Measurements from ENCODE around the gene NRG4.
A peak's percentile ranks its signal among the peaks of the same experiment; 100 is the strongest.
"Not testable (repeated sequence)": the region's sequence is repeated elsewhere in the genome, so short reads cannot be mapped to it uniquely, and the experiment has no call there.

Gene NRG4

DNA sequence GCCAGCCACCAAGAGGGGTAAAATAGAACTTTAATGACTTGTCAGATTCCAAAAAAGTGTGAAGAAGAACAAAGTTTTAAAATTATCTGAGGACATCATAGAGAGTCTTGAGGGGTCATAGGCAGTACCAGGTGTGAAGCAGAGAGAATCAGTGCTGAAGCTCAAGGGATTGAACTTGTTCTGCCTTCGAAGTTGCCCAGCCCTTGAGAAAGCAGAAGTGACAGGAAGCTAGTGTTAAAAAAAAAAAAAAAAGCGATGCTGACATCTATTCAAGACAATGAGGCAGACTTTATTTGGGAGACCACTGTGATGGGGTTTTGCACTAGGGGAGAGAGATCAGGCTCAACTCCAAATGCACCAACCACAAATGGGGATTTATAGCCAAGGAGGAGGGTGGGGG, 86.8 kb downstream of the NRG4 start:
- DNase-seq = no peak

DNA sequence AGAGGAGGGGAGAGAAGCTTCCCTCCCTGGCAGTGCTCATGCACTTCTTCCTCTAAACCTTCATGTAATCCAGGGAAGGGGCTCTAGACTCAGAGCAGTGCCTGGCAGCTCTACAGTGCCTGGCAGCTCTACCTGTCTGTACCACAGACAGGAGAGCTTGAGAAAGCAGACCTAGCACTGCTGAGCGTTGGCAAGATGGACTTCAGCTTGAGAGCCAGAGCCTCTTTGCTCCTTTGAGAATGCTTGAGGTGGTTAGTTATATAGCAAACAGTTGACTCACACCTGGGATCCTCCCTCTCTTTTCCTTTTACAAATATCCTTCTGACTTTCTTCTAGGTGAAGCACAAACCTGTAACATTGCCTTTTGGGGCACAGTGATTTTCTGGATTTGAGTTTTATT, 87.6 kb downstream of the NRG4 start:
- no peak for DNase-seq

- no peak for DNase-seq
These were observed 88.5 kb downstream of the NRG4 start for GRCh38 chr15:75923756-75924155.

- DNase-seq = no peak
These were observed 90.2 kb downstream of the NRG4 start for GRCh38 chr15:75921732-75922703.

DNA sequence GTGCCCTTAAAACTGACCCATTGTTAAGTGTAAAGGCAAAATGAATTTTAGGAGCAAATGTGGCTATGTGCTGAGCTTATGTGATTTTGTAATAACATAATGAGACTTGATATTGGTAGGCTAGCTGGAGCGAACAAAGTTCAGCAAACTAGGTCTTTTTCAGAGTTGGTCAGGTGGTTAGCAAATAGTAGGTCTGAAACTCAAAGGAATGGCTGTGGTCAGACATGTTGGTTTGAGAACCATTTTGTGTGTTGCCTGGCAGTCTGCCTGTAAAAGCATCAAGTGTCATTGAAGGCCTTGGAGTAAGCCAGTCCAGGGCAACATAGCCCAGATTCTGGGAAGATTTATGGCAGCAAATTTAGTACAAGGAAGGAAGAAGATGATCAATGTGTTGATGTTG, 92.1 kb downstream of the NRG4 start:
- no peak for DNase-seq

DNA sequence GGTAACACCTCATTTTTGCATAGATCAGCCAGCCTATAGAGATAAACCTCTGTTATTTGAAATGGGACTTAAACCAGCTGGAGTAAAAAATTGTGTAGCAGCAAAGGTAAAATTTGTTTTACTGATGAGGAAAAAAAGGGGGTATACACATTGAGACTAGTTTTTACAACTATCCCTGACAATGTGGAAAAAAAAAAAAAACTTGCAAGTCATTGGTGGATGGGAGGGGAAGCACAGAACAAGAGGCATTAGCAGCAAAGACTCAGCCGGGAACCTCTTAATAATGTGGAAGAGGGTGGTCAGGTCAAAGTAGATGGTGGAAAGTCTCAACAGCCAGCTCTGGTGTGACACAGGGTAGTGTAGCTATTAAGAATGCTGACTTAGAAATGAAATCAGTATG, 94.1 kb downstream of the NRG4 start:
- DNase-seq = no peak

DNA sequence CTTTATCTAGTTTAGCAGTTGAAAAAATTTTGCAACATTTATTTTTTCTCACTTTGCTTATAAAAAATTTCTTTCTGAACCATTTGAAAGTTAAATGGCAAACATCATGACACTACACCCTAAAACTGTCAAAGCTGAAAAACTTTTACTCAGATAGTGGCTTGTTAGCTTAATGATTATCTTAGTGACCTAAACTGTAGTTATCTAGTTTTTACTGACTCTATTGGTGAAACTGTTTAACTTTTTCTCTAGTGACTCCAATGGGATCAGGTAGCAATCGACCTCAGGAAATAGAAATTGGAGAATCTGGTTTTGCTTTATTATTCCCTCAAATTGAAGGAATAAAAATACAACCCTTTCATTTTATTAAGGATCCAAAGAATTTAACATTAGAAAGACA, 95.2 kb downstream of the NRG4 start:
- no peak for DNase-seq

DNA sequence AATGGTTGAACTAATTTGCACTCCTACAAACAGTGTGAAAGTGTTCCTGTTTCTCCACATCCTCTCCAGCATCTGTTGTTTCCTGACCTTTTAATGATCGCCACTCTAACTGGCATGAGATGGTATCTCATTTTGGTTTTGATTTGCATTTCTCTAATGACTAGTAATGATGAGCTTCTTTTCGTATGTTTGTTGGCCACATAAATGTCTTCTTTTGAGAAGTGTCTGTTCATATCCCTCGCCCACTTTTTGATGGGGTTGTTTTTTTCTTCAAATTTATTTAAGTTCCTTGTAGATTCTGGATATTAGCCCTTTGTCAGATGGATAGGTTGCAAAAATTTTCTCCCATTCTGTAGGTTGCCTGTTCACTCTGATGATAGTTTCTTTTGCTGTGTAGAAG, 101.9 kb downstream of the NRG4 start:
- not testable (repeated sequence) for DNase-seq

DNA sequence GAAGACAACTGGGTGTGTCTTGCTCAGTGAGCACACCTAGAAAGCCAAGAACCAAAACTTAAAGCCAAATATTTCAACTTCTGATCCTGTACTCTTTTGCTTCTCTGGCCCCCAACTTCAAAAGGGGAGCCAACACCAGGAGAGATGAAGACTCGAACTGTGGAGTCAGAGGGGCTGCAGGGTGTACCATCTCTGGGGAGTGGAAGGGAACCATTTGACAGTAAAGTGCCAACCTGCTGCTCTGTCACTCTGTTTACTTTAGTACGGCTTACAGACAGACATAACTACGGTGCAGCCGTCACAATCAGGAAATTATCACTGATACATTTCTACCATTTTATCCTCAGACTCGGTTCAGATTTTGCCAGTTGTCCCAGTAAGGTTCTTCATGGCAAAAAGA, 107.0 kb downstream of the NRG4 start:
- no peak for DNase-seq

DNA sequence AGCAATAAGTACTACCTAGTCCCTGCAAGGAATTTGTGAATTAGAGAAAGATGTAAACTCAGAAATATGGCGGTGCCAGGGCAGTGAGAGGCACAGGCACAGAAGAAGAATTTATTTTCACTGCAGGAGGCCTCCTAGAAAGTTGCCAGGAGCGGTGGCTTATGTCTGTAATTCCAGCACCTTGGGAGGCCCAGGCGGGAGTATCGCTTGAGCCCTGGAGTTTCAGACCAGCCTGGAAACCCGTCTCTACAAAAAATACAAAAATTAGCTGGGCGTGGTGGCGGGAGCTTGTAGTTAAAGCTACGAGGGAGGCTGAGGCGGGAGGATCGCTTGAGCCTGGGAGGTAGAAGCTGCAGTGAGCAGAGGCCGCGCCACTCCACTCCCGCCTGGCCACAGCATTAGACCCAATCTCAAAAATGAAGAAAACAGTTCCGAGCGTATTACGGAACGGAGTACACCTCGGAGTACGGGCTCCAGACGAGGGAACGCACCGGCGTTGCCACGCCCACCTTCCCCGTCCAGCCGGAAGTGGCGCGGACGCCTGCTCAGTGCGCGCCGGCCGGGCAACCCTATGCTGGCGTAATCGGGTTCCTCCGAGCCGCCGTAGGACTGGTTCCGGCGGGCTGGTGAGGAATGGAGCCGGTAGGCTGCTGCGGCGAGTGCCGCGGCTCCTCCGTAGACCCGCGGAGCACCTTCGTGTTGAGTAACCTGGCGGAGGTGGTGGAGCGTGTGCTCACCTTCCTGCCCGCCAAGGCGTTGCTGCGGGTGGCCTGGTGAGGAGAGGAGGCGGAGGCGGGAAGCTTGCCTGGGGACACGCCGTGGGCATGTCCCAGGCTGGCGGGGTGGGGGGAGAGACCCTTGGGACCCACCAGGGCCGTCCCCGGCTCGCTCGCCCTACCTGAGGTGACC, 108.6 kb downstream of the NRG4 start, which contains the start of gene FBXO22:
Gene FBXO22 (plus strand): TSS at position 548 of the 909 bp plus-strand sequence. CDS start 86 bp downstream, at position 634.
- DNase-seq = peak in 1 of 2 experiments; percentile 64

DNA sequence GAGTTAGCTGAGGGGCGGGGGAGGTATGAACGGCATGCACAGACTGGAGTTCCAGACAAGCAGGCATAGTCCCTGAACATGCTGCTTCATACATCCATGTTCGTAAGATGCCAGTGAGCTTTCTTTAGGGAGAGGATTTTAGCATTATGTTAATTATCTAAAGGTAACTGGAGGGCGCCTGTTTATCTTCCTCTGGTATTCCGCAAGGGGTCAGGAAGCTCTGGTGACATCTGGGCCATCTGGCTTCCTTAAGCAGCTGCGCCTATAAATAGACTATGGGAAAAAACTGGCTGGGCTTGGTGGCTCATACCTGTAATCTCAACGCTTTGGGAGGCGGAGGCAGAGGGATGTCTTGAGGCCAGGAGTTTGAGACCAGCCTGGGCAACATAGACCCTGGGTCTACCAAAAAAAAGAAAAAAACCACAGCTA, 110.1 kb downstream of the NRG4 start:
- no peak for DNase-seq

DNA sequence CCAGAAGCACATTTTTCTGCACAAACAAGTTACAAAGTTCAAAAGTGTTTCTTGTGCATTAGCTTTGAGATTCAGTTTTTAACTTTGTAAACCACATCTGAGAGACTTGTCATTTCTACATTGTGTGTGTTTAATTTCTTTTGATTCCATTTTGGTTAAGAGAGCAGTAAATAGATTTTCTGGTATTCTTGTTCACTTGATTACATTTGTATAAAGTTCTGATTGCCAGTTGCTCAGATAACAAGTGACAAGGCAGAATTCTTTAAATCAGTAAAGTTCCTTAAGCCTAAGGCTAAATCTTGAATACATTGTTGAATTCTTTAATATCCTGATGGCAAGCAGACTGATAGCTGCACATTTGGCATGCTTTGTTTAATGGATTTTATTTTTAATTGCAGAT, 111.6 kb downstream of the NRG4 start:
- no peak for DNase-seq

GRCh38 chr15:75895731-75896130, 116.5 kb downstream of the NRG4 start:
- no peak for DNase-seq

- DNase-seq = no peak
These were observed 120.3 kb downstream of the NRG4 start for GRCh38 chr15:75891895-75892294.

Data from cerebellar nuclear complex (tissue), 1 donor.